GM23338 (cell line): ENCODE data around the gene MGLL. TPM values are rescaled to one million over a fixed set of nuclear protein-coding genes. Genes with fewer than 3 reads are reported as not detected.

ENCODE experiments used
- ATAC-seq: fragments of 200-7000 bp; cut with Tn5 transposase; 3 replicates; pipeline ENCODE4 v1.9.1; 2020
- DNase-seq: peaks from one replicate; pipeline ENCODE4 v3.0.0-alpha.2; 2015; ENCODE audit warnings: low spot score
- H2AFZ ChIP-seq: fragments of 200-600 bp; sonication (generic); 2 replicates; pipeline ENCODE4 v1.8.0; 2016; ENCODE audit warnings: antibody characterized with exemption, mild to moderate bottlenecking, moderate library complexity
- H3F3A ChIP-seq: fragments of 200-600 bp; sonication (generic); replicated peaks from 2 replicates; pipeline ENCODE4 v1.8.0; 2017; ENCODE audit warnings: antibody characterized with exemption, mixed run types, low read depth
- H3K27ac ChIP-seq: fragments of 200-600 bp; sonication (generic); 2 replicates; pipeline ENCODE4 v1.6.1; 2016; ENCODE audit warnings: low read depth
- H3K27me3 ChIP-seq: fragments of 200-600 bp; sonication (generic); 2 replicates; pipeline ENCODE4 v1.8.0; 2016; ENCODE audit warnings: mild to moderate bottlenecking, mixed run types, moderate library complexity; ENCODE audit not compliant: insufficient read depth
- H3K36me3 ChIP-seq: fragments of 200-600 bp; sonication (generic); 2 replicates; pipeline ENCODE4 v1.8.0; 2016; ENCODE audit warnings: mild to moderate bottlenecking; ENCODE audit not compliant: insufficient read depth
- H3K4me1 ChIP-seq: fragments of 200-600 bp; sonication (generic); 2 replicates; pipeline ENCODE4 v1.8.0; 2016; ENCODE audit warnings: mild to moderate bottlenecking, moderate library complexity; ENCODE audit not compliant: insufficient read depth
- H3K4me2 ChIP-seq: fragments of 200-600 bp; sonication (generic); 2 replicates; pipeline ENCODE4 v1.7.1; 2017; ENCODE audit warnings: mixed run types
- H3K4me3 ChIP-seq: fragments of 200-600 bp; sonication (generic); 2 replicates; pipeline ENCODE4 v1.6.1; 2016; ENCODE audit warnings: mixed run types
- H3K79me2 ChIP-seq: fragments of 200-600 bp; sonication (generic); replicated peaks from 2 replicates; pipeline ENCODE4 v1.8.0; 2017; ENCODE audit warnings: mild to moderate bottlenecking; ENCODE audit not compliant: insufficient read depth
- H3K9me2 ChIP-seq: fragments of 200-600 bp; sonication (generic); 2 replicates; pipeline ENCODE4 v1.8.0; 2017; ENCODE audit not compliant: insufficient read depth
- H4K20me1 ChIP-seq: fragments of 200-600 bp; sonication (generic); replicated peaks from 2 replicates; pipeline ENCODE4 v1.8.0; 2017; ENCODE audit warnings: mild to moderate bottlenecking; ENCODE audit not compliant: insufficient read depth
- H3K27ac Mint-ChIP-seq: 2 replicates; pipeline ENCODE4 v1.8.0; 2020; ENCODE audit warnings: inconsistent platforms, mild to moderate bottlenecking, moderate library complexity, mixed read lengths
- H3K27me3 Mint-ChIP-seq: 3 replicates; pipeline ENCODE4 v1.8.0; 2022; ENCODE audit warnings: low read depth, mild to moderate bottlenecking, moderate library complexity, mixed read lengths, inconsistent platforms; ENCODE audit not compliant: insufficient read depth, poor library complexity
- H3K36me3 Mint-ChIP-seq: 3 replicates; pipeline ENCODE4 v1.8.0; 2021; ENCODE audit warnings: low read depth, mild to moderate bottlenecking, inconsistent platforms, moderate library complexity, mixed read lengths
- H3K4me1 Mint-ChIP-seq: 3 replicates; pipeline ENCODE4 v1.8.0; 2020; ENCODE audit warnings: mild to moderate bottlenecking, inconsistent platforms, mixed read lengths
- H3K4me3 Mint-ChIP-seq: 3 replicates; pipeline ENCODE4 v1.8.0; 2021; ENCODE audit warnings: moderate library complexity, mild to moderate bottlenecking, inconsistent platforms, mixed read lengths
- H3K9me3 Mint-ChIP-seq: 3 replicates; pipeline ENCODE4 v1.8.0; 2020; ENCODE audit warnings: moderate library complexity, mild to moderate bottlenecking, inconsistent platforms, mixed read lengths
- CREB1 ChIP-seq: fragments of 250-450 bp; sonication (Bioruptor Pico); IDR thresholded peaks from 2 replicates; pipeline ENCODE4 v1.5.0; 2020; ENCODE audit warnings: low read depth, mild to moderate bottlenecking, moderate library complexity
- EZH2 ChIP-seq: fragments of 200-600 bp; sonication (generic); IDR thresholded peaks from one replicate; pipeline ENCODE4 v1.8.0; 2017; ENCODE audit warnings: antibody characterized with exemption, mild to moderate bottlenecking, low read depth; ENCODE audit not compliant: unreplicated experiment
- EZH2phosphoT487 ChIP-seq: fragments of 200-600 bp; sonication (generic); IDR thresholded peaks from one replicate; pipeline ENCODE4 v1.8.1; 2018; ENCODE audit warnings: antibody characterized with exemption; ENCODE audit not compliant: unreplicated experiment
- POLR2AphosphoS5 ChIP-seq: IDR thresholded peaks from 2 replicates; pipeline ENCODE4 v1.6.1; 2016; ENCODE audit warnings: antibody characterized with exemption, low read depth
- ZNF114 ChIP-seq: fragments of 250-450 bp; sonication (Bioruptor Pico); IDR thresholded peaks from 2 replicates; pipeline ENCODE4 v1.5.0; 2020; ENCODE audit warnings: mild to moderate bottlenecking, moderate library complexity
- ZNF331 ChIP-seq: fragments of 250-450 bp; sonication (Bioruptor Pico); IDR thresholded peaks from 2 replicates; pipeline ENCODE4 v1.5.0; 2020; ENCODE audit warnings: low read depth, mild to moderate bottlenecking, moderate library complexity
- polyA plus RNA-seq: library from polyadenylated mRNA; unstranded; fragments of >200 nt; fragmentation: Nextera tagmentation; extraction: Ambion mirVana; gene quantifications from 2 replicates; pipeline ENCODE4 v1.2.1, GENCODE V29; 2016
- total RNA-seq: library from RNA; depleted of rRNA; stranded (reverse); fragments of >200 nt; shearing (Covaris generic); gene quantifications from 2 replicates; pipeline ENCODE4 v1.2.3, GENCODE V29; 2014
- TF ChIP-seq, protein P1 (sequence below), 2 experiments: fragments of 200-600 bp in 1 of 2; sonication (generic) in 1 of 2; conservative IDR thresholded peaks; 2 replicates each; pipeline versions ENCODE4 v1.5.1 to v1.6.1; 2016 to 2017; ENCODE audit warnings: antibody characterized with exemption in 2 of 2, low read depth in 2 of 2, mild to moderate bottlenecking in 2 of 2, moderate library complexity in 1 of 2
- TF ChIP-seq, protein P2 (sequence below): IDR thresholded peaks from 2 replicates; pipeline ENCODE4 v1.6.1; 2016; ENCODE audit warnings: antibody characterized with exemption
- TF ChIP-seq, protein P3 (sequence below): IDR thresholded peaks from one replicate; pipeline ENCODE4 v1.6.1; 2018; ENCODE audit warnings: antibody characterized with exemption; ENCODE audit not compliant: unreplicated experiment

Gene MGLL
- total and polyA plus RNA-seq, 2 experiments from 2014 or later, result 0.71 to 0.83 TPM

- TF ChIP-seq, protein P1, sequence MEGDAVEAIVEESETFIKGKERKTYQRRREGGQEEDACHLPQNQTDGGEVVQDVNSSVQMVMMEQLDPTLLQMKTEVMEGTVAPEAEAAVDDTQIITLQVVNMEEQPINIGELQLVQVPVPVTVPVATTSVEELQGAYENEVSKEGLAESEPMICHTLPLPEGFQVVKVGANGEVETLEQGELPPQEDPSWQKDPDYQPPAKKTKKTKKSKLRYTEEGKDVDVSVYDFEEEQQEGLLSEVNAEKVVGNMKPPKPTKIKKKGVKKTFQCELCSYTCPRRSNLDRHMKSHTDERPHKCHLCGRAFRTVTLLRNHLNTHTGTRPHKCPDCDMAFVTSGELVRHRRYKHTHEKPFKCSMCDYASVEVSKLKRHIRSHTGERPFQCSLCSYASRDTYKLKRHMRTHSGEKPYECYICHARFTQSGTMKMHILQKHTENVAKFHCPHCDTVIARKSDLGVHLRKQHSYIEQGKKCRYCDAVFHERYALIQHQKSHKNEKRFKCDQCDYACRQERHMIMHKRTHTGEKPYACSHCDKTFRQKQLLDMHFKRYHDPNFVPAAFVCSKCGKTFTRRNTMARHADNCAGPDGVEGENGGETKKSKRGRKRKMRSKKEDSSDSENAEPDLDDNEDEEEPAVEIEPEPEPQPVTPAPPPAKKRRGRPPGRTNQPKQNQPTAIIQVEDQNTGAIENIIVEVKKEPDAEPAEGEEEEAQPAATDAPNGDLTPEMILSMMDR (conservative IDR thresholded peaks at IDR 0.05; ENCODE audit: low read depth in 2 of 2), result no peak
- no peak for TF ChIP-seq POLR2AphosphoS5
- no peak for TF ChIP-seq ZNF331 (CRISPR knock-in tag)
- TF ChIP-seq, protein P2, sequence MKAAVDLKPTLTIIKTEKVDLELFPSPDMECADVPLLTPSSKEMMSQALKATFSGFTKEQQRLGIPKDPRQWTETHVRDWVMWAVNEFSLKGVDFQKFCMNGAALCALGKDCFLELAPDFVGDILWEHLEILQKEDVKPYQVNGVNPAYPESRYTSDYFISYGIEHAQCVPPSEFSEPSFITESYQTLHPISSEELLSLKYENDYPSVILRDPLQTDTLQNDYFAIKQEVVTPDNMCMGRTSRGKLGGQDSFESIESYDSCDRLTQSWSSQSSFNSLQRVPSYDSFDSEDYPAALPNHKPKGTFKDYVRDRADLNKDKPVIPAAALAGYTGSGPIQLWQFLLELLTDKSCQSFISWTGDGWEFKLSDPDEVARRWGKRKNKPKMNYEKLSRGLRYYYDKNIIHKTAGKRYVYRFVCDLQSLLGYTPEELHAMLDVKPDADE, result no peak
- TF ChIP-seq EZH2phosphoT487, result no peak
Observed at GRCh38 chr3:127829537-127829936, 7.2 kb upstream of the MGLL start (continued).

- Histone ChIP-seq H3K27me3 (peaks cover 9% of the 10 kb centered on the region), H3K79me2 (no peaks in the 10 kb centered on the region), H3K4me2 (no peak overlapping the region), H3K9me2 (peaks cover 3% of the 10 kb centered on the region; the same call in 1 of the 2 replicates), H4K20me1 (no peaks in the 10 kb centered on the region), H3K4me3 (no peak overlapping the region), H3K27ac (no peak overlapping the region), H3F3A (no peaks in the 10 kb centered on the region), H2AFZ (no peak overlapping the region), H3K4me1 (no peaks in the 10 kb centered on the region), H3K36me3 (no peaks in the 10 kb centered on the region)
- TF ChIP-seq EZH2, result no peak
- TF ChIP-seq, protein P3, sequence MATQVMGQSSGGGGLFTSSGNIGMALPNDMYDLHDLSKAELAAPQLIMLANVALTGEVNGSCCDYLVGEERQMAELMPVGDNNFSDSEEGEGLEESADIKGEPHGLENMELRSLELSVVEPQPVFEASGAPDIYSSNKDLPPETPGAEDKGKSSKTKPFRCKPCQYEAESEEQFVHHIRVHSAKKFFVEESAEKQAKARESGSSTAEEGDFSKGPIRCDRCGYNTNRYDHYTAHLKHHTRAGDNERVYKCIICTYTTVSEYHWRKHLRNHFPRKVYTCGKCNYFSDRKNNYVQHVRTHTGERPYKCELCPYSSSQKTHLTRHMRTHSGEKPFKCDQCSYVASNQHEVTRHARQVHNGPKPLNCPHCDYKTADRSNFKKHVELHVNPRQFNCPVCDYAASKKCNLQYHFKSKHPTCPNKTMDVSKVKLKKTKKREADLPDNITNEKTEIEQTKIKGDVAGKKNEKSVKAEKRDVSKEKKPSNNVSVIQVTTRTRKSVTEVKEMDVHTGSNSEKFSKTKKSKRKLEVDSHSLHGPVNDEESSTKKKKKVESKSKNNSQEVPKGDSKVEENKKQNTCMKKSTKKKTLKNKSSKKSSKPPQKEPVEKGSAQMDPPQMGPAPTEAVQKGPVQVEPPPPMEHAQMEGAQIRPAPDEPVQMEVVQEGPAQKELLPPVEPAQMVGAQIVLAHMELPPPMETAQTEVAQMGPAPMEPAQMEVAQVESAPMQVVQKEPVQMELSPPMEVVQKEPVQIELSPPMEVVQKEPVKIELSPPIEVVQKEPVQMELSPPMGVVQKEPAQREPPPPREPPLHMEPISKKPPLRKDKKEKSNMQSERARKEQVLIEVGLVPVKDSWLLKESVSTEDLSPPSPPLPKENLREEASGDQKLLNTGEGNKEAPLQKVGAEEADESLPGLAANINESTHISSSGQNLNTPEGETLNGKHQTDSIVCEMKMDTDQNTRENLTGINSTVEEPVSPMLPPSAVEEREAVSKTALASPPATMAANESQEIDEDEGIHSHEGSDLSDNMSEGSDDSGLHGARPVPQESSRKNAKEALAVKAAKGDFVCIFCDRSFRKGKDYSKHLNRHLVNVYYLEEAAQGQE, result no peak
- no peak for TF ChIP-seq ZNF331 (CRISPR knock-in tag)
- no peak for TF ChIP-seq ZNF114 (CRISPR knock-in tag)
- TF ChIP-seq EZH2phosphoT487, result no peak
- no peak for TF ChIP-seq CREB1 (CRISPR knock-in tag)
- peaks cover 18% of the 10 kb centered on the region; the same call in 2 of the 3 replicates for H3K9me3 Mint-ChIP-seq
- DNase-seq (no peak), ATAC-seq (no peak)
- H3K27ac Mint-ChIP-seq, result no peak overlapping the region
- H3K4me3 Mint-ChIP-seq, result no peak overlapping the region
- H3K27me3 Mint-ChIP-seq, result peaks cover 13% of the 10 kb centered on the region
- peaks cover 11% of the 10 kb centered on the region for H3K4me1 Mint-ChIP-seq
- H3K36me3 Mint-ChIP-seq, result peaks cover 4% of the 10 kb centered on the region; the same call in 1 of the 3 replicates
Observed at GRCh38 chr3:127827808-127828207, 5.5 kb upstream of the MGLL start.
